DMS153 treated with DMSO at 0.1 percent for 48 hours (cell line): ENCODE measurements around the gene MAP3K14.

Experiments used
- DNase-seq: peaks from one replicate; lab custom pipeline; 2025; ENCODE audit not compliant: unreplicated experiment; lab: John Stamatoyannopoulos, UW

MAP3K14 gene

DNA sequence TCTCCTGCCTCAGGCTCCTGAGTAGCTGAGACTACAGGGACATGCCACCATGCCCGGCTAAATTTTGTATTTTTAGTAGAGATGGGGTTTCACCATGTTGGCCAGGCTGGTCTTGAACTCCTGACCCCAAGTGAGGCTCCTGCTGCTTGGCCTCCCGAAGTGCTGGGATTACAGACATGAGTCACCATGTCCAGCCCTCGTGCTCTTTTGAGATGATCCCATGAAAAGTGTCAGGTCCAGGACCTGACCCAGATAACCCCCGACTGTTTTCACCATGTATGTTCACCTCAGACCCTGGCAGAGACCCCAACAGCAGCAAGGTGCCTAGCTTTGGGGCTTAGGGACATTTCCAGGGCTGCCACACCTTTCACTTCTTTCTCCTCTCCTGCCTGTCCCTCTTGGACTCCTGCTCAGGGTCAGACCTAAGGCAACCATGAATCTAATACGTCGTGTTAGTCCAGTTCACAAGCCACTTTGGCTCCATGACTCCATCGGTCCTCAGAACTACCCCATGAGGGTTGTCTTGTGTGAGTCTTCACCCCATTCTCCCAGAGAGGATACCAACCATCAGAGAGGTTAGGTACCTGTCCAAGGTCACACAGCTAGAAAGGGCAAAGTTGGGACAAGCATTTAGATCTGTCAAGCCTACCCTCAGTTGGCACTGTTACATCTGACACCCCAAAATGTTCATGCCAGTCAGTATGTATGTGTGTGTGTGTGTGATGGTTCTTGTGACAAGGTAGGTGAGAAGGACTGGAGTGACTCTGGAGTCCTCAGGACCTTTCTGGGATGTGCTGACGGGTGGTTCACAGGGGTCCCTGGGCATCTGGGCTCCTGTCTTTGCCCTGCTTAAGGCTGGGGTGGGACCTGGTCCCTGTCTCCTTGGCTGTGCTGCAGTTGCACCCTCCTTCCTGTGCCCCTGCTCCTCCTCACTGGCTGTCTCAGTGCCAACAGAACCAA, 23.1 kb upstream of the MAP3K14 start:
- DNase-seq = no peak

DNA sequence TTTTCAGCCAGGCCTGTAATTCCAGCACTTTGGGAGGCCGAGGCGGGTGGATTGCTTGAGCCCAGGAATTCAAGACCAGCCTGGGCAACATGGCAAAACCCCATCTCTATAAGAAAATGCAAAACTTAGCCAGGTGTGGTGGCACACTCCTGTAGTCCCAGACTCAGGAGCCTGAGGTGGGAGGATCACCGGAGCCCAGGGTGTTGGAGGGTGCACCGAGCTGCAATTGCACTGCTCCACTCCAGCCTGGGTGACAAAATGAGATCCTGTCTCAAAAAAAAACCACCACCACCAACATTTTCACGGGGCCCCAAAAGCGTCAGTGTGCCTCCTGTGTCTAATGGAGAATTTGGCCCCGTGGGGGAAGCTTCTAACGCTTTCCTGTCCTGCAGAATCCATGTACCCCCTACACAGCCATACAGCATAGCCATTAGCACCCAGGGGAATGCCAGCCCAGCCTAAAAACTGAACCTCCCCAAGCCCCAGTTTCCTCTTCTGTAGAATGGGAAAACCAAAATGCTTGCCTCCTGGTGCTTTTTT, 22.2 kb upstream of the MAP3K14 start:
- DNase-seq = no peak

DNA sequence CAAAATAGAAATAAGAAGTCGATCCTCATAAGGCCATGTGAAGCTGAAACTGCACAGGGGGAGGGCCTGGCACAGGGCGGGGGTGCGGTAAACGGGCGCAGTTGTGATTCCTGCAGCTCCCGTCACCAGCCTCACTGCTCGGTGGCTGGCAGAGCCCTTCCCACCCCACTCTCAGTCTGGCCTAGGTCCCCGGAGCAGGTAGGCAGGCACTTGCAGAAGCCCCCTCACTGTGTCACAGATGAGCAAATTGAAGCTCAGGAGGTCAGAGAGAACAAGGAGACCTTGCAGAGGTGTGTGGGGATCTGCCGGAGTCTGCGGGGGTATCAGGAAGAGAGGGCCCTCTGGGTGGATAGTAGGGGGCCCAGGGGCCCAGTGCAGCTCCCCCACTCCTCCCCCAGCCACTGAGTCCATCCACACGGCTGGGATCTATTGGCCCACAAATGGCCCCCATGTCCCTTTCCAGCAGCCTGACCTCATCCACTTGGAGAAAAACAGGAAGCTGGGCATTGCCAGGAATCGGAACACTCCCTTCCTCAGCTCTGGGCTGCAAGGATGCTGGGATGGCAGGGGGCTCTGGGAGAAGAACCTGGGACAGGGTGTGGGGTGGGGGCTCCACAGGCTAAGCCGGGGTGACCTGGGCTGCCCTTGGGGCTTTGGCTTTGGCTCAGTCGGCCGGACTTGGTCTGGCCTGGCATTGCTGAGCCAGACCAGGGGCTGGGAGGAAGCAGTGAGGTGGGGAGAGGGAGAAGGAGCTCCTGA, 21.4 kb upstream of the MAP3K14 start:
- no peak for DNase-seq

DNA sequence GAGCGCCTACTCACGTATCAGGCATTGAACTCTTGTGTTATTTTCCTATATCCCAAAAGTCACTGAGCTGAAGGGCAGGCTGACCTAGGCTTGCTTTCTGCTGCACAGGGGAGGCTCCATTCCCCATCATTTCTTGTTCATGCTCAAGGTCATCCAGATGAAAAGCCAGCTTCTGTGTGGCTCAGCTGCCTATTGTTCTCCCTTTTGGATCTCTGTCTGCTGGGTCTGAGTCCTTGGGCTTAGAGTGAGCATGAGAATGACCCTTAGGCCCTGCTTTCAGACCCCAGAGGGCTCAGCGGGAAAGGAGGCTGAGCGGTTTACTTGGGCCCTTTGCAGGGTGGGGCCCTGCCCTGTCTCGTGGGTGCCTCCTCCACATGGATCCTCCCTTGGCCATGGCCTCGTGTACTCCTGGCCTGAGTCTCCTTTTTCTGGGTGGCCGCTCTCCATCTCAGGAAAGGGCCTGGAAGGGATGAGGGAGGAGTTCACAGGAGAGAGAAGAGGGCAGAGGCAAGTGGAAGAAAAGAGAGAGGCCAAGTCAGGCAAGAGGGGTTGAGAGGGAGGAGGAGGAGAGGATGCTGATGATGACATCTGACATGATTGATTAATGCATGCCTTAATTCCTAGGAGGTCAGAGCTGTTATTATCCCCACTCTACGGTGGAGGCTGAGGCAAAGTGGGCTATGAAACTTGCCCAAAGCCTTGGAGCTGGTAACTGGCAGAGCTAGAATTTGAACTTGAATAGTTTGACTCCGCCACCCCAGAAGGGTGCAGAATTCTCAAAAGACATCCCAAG, 19.8 kb upstream of the MAP3K14 start:
- DNase-seq = no peak

DNA sequence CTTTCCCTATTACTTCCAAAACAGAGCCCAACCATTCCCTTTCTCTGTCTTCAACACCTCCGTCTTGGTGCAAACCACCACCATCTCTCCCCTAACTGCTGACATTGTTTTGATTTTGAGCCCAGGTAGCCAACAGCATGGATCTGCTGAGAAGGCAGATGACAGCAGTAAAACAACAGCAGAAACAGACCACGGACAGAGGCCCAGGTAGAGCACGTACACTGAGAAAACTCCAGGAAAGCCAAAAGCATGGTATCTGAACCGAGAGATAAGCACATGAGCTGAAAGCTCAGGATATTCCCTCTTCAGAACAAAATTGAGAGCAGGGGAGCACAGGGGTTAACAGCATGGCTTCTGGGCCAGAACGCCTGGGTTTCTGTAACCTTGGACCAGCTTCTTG, 18.9 kb upstream of the MAP3K14 start:
- DNase-seq = no peak

DNA sequence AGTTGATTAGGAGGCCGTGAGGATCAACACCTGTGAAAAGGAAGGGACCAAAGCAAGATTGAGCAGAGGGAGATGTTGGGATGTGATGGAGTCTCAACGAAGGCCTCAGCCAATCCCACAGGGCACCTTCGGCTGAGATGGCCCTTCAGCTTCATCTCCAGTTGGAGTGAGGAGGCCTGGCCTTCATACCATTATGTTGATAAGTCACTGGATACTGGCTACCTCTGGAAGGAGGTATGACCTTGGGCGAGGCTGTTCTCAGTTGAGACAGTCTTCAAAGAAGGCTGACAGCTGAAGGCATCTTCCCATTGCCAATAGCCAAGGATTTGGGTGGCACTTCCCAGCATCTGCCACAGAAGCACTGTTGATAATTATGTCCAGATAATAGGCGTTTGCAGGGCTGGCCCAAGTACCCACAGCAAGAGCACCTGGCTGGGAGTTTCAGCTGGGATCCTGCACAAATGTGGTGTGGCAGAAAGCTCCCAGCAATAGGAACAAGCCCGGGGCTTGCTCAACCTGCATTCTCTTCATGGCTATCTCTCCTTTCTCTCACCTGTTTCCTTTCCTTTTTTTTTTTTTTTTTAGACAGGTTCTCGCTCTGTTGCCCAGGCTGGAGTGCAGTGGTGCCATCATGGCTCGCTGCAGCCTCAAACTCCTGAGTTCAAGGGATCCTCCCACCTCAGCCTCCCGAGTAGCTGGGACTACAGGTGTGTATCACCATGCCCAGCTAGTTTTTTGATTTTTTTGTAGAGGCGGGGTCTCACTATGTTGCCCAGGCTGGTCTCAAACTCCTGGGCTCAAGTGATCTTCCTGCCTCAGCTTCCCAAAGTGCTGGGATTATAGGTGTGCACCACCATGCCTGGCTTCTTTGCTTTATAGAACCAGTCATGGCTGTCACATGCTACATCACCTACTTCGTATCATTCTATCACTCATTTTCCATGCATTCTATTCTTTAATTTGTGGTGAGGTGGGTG, 18.2 kb upstream of the MAP3K14 start:
- DNase-seq = no peak

DNA sequence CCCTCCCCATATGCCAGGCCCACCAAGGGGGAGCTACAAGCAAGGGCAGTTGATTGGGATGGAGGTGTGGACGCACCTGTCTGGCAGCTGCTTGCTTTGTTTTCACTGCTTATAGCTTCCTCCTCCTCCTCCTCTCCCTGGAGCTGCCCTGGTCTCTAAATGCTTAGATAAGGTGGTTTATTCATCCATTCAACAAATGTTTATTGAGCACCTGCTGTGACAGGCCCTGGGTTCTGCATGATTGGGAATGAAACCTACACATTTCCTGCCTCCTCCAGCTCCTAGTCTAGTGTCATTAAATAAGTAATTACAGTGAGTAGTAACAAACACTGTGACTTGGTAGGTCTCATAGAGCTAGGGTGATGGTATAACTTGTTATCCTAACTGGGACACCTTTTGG, 17.4 kb upstream of the MAP3K14 start:
- peak; percentile 57 for DNase-seq

DNA sequence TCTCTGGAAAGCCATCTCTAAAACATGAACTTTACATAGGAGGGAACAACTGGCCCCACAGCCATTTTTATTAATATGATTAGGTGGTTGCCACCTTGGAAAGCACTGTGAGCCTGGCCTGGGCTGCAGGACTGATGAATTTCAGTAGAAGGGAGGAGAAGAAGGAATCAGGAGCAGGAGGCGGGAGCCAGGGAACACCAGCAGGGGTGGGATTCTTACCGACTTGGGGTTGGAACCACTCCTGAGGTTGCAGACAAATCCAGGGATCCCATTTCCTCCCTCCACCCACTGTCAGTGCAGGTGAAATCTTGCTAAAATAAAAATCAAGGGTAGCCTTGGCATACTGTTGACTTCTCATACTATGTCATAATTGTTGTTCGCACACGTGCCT, 16.9 kb upstream of the MAP3K14 start:
- no peak for DNase-seq

DNA sequence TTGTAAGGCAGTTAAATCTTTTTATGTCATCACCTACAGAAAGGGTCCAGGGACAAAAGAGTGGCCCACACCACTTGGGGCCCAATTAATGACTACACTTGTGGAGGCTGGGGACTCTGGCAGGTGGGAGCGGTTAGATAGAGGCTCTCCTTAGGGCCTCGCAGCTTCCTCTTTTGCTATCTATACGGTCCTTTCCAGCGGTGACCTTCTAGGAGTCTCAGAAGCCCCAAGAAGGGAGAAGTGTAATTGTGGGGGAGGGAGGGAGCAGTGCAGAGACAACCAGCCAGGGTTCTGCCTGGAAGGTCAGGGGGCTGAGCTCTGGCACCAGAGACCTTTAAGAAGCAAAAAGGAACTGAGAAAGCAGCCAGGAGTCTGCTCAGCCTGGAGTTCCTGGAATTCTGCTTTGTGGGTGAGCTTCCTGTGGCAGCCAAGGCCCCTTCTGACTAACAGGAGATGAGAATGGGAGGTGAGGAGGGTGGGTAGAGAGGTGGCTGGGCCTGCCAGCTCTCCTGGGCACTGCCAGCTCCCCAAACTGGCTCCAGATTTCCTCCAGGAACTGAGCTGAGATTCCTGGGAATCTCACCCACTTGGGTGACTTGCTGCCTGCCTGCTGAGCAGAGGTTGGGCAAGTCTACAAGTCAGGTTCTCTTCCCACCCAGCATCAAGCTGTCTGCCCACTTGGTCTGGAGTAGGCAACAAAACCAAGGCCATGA, 16.3 kb upstream of the MAP3K14 start:
- DNase-seq = no peak

DNA sequence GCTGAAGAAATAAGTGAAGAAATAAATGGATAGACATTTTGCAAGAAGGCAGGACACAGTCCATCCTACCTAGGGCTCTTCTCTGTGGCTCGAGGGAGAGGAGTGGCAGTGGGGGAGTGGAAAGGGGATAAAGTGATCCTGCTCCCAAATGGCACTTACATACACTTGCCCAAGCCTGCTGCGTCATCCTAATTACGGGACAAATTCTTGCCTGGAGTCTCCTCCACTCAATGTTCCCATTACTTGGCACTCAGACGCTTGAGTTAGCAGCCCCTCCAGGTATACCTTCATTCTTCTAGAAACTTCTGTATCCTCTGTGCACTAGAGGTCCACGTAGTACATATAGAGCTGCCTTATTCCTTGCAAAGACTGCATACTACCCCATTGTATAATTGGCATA, 15.7 kb upstream of the MAP3K14 start:
- DNase-seq = no peak

DNA sequence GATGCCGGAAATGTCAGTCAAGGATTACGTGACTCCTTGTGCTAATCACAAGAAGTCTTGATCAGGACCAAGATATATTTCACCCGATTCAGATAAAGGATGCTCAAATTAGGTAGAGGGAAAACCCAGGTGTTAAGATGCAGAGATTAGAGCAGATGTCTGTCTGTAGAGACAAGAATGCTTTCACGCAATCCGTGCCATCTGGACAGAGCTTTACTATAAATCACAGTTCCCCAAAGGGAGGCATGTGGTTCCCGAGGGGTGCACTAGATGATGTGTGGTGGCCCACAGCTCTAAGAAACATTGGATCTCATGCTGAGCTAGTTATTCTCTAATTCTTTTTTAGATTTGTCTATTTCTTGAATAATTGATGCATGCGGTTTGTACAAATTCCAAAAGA, 9.8 kb upstream of the MAP3K14 start:
- no peak for DNase-seq

DNA sequence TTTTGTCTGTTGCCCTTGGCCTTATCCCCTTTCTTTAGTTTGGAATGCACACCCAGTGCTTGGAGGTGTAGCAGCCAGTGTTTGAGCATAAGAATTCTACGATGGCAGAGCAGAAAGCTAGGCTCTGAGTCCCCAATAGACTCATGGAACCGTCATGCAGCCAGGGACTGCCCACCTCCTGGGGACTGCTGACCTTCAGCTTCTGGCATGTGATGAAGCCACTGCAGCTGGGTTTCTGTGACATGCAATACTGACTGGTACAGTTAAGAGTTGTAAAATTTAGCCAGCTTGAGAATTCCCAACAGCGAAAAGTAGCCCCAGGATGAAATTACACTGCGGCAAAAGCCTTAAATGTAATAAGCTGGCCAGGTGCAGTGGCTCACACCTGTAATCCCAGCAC, 9.0 kb upstream of the MAP3K14 start:
- DNase-seq = no peak

DNA sequence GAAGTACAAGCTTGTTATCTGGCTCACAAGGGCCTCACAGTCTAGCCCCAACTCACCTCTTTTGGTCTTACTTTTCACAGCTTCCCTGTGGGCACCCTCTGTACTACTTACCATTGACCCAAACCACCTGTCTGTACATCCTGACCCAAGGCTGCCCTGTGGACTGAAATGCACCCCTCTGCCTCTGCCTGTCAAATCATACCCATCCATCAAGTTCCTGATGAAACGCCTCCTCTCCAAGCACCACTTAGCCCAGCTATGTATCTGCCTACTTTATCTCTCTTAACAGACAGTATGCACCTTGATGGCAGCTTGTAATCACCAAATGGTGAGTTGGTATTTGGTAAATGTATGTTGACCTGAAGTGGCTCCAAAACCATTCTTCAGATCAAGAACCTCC, 7.5 kb upstream of the MAP3K14 start:
- DNase-seq = no peak

DNA sequence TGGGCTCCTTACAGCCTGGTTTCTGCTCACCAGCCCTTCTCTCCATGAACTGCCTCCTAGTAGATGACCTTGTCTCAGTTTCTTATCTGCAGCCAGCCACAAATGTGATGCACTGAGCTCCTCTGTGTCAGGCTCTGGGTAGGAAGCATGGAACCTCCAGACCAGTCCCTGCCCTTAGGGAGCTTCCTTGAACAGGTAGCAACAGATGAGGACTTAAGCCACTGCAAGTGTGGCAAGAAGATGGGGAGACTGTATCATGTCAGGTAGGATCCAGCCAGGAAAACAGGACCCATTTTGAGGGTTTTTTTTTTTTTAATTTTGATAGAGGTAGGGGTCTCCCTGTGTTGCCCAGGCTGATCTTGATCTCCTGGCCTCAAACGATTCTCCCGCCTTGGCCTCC, 5.3 kb upstream of the MAP3K14 start:
- no peak for DNase-seq

DNA sequence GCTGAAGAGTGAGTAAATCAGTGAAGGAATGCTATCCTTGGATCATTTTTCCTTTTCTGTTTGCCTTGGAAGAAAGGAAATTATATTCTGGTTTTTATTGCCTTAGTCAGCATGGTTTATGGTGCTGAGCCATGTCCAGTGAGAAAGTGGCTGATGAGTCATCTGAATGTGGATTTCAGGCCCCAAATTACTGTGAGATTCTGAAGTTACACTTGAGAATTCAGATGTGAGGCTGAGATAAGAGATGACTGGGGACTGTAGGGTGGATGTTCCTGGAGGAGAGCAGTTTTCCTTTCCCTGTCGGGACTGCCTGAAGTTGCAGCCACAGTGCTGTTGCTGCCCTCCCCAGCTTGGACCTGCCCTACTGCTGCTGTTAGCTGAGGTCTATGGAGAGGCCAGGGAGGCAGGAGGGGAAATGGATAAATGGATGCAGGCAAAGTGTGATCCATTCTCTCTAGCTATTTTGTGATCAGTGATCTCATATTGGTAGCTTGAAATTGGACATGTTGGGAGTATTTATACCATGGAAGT, 4.2 kb upstream of the MAP3K14 start:
- no peak for DNase-seq

DNA sequence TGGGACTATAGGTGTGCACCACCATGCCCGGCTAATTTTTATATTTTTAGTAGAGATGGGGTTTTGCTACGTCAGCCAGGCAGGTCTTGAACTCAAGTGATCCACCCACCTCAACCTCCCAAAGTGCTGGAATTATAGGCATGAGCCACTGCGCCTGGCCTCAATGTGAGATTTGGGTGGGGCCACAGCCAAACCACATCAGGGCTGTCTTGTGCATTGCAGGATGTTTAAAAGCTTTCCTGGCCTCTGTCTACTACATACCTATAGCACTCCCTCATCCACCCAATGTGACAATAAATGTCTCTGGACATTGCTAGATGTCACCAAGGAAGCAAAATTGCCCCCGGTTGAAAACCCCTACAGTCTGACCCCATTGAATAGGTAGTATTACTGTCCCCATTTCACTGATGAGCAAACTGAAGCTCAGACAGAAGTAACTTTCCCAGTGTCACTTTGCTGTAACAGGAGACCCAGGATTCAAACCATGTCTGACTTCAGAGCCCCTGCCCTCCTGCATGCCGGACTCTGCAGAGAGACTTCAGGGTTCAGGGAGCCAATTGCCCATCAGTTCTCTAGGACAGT, 3.6 kb upstream of the MAP3K14 start:
- DNase-seq = no peak

DNA sequence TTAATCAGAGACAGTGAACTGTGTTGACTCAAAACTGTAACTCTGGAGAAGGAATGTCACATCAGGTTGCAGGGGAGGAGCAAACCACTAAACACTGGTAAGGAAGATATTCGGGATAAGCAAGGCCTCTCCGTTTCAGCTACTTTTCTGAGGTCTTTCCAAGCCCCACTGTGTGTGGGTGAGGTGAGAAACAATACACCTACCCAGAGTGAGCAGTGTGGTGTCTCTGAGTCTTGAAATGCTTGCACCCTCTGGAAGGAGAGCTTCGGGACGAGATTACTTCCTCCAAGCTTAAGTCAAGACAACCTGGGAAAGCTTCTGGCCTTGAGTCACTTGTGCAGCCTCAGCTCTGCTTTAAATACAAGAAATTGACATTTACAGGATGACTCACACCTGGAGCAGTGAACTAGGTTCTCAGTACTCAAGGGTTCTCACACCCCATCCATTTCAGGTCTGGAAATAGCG, 2.5 kb upstream of the MAP3K14 start:
- no peak for DNase-seq

DNA sequence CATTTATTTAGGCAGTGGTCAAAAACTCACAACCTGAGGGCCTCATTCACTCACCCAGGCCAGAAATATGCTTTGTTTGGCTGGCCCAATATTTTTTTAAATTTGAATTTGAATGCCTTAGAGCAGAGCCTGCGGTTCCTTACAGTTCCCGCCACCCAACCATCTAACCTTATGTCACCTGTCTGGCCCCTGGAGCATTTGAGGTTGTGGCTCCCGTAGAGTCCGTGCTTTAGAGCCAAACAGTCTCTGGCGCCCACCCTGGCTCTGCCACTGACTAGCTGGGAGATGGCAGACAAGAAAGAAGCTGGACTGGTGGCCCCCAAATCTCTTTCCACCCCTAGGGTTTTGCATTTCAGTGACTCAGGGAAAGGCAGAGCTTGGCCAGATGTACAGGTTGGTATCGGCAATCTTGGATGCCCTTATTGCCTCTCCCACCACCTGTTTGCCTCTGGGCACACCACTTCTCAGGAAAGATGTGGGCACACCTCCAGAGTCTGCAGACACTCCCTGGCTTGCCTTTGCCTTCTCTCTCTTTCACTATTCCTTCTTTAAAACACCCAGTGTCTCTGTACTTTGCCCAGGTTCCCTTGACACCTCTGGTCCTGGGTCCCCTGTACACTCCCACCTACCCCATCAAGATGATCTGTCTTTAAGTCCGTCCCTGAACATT, 1.9 kb upstream of the MAP3K14 start:
- no peak for DNase-seq
